OCI-M2 (cell line): ENCODE measurements around the gene RALGPS1.

ENCODE experiments used
- DNase-seq: peaks from one replicate; lab custom pipeline; 2025; ENCODE audit not compliant: unreplicated experiment; lab: John Stamatoyannopoulos, UW

RALGPS1 gene

GRCh38 chr9:127118597-127119319, 204.2 kb downstream of the RALGPS1 start:
- no peak for DNase-seq

DNA sequence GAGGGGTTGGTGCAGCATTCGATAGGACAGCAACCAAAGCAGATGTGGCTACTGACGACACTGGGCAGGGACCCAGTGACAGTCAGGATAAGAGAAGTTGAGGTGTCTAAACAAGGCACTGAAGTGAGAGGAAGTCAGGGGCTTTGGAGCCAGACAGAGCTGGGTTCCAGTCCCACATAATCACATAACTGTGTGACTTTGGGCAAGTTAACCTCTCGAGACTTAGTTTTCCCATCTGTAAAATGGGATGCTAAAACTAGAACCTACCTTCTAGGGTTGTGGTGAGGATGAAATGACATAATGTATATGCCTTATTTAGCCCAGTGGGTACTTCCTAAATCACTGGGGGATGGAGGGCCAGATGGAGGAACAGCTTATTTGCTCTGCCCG, 204.7 kb downstream of the RALGPS1 start:
- no peak for DNase-seq

GRCh38 chr9:127121628-127122175, 207.1 kb downstream of the RALGPS1 start:
- DNase-seq: no peak

- DNase-seq: no peak
These were observed 207.8 kb downstream of the RALGPS1 start, which contains the start of gene ANGPTL2 for GRCh38 chr9:127122176-127123063. TSS of gene ANGPTL2 (minus strand) at chr9:127122635. CDS start at chr9:127108731, 13,904 bp downstream.

DNA sequence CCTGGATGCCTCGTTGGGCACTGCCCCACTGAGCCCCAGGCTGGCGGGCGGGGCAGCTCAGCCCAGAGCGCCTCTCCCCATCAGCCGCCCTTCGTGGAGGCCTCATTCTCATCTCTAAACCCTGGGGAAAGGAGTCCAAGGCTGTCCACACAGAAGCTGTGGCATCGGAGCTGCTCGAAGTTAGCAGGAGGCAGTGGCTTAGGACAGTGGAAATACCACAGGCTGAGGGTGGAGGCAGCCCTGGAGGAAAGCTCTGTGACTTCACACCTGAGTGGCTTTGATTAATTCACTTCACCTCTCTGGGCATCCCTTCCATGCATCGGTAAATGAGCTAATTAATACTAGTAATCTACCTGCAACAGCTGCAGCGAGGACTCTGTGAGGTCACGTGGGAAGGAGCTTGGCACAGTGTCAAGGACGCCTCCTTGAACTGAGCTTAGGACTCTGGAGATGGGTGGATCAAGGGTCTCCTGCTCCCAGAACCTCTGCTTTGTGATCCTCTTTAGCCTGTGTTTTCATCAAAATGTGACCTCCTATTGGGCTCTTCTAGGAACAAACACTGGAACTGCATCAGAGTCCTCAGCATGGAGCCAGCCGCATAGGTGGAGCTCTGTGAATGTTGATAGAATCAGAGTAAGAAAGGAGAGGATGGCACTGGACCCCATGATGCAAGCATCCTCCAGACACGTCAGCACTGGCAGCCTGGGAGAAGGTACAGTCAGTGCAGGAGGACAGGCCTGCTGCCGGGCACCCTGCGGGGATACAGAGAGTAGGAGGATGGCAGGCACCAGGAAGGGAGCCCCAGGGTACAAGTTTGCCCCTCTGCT, 208.7 kb downstream of the RALGPS1 start:
- no peak for DNase-seq

GRCh38 chr9:127124111-127124531, 209.5 kb downstream of the RALGPS1 start:
- no peak for DNase-seq

DNA sequence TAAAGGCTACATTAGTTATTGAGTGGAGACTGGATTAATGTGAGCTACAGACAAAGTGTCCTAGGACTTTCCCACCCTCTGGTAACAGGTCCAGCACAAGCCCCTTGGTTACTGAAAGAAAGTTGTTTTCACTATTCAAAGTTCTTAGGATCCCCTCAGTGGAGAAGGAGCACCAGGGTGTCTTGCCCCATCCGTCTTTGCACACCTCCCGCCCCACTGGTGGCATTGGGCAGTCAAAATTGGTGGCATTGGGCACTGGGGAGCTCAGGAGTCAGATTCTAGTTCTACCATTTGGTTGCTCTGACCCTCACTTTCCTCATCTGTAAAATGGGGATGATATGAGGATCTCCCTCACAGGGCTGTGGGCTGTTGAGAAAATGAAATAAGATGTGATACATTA, 210.2 kb downstream of the RALGPS1 start:
- DNase-seq: no peak

DNA sequence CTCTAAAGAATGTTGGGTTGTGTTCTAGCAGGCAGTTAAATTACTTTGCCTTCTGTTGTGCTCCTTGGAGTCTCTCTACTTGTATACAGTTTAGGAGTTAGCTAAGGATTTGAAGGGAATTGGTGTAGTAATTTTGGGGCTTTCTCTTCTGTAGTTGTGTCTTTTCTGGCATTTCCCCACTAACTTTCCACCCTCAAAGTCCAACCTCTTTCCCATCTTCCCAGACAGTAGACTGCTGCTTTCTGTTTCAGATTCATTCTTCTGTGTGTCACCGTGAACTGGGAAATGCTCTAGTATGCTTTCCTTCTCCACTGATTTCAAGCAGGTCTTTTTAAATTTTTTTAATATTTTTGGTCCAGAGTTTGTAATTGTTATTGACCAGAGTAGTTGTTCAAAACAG, 212.4 kb downstream of the RALGPS1 start:
- DNase-seq: no peak

DNA sequence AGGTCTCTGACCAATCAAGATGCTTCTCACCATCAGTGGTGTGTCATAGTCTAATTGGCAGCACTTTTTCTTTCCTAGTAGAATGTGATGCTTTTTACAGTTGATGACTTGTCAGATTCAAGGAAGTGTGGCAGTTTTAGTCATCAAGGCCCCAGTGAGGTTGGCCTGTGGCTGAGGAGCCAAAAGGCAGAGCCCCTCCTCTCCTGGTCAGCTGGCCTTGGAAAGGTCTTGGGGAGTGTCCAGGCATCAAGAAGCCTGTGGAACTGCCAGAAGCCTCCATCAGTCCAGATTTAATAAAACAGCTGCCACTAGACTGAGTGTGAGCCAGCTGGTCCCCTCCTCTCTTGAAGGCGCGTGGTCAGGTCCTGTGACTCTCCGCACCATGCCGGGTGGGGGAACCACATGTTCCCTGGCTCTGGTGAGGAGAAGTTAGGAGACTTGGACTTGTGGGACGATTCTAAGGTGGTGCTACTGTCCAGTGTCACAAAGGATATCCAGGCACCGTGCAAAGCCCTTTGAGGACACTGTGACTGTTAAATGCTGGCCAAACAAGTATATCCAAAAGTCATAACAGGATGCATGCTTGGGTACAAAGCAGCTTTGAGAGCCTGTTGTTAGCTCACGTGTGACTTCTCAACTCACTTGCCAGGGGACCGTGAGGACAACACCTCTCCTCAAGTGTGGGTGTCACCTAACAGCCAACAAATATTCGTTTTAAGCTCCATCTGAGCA, 213.9 kb downstream of the RALGPS1 start:
- DNase-seq: no peak

DNA sequence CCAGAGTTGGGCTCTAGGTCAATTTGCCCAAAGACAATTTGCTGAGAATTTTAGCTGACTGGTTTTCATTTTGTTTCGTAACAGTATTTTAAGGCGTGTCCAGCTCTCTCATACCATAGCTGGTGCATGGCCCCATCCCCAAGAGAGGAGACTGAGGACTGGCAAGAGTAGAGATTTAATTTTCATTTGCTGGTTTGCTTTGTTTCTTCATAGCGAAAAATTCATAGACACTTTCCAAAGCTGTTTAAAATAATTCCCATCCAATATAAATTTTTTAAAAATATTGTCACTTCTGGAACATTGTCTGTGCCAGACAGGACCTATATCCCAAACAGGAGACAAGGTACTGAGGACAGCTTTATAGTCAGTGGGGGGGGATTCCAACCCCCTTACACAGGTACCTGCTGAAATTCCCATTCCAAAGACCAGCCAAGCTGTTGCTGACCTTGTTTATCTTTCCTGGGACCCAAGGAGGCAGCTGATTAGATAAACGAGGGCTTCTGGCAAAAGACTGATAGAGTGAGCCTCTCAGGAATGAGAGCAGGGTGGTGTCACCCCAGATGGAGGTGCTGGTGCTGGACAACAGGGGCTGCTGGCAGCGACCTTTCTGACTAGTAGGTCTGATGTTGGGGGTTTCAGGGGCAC, 214.6 kb downstream of the RALGPS1 start:
- DNase-seq: no peak

DNA sequence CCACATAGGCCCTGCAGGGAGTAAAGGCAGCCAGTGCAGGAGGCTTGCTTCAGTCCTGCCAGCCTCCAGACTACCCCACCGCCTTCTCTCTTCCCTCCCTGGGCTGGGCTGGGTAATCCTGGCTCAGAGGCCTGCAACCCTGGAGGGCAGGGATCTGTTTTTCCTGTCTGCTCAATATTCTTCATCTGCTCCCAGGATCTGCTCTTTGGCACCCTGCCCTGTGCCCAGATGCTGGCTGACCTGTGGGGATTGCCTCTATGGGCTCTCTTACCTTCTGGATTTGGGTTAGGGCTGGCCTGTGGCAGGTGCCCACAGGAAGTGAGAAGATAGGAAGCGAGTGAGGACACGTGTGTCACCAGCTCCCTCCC, 215.1 kb downstream of the RALGPS1 start:
- no peak for DNase-seq

GRCh38 chr9:127130235-127130634, 215.7 kb downstream of the RALGPS1 start:
- DNase-seq: no peak

GRCh38 chr9:127130661-127131538, 216.3 kb downstream of the RALGPS1 start:
- no peak for DNase-seq

DNA sequence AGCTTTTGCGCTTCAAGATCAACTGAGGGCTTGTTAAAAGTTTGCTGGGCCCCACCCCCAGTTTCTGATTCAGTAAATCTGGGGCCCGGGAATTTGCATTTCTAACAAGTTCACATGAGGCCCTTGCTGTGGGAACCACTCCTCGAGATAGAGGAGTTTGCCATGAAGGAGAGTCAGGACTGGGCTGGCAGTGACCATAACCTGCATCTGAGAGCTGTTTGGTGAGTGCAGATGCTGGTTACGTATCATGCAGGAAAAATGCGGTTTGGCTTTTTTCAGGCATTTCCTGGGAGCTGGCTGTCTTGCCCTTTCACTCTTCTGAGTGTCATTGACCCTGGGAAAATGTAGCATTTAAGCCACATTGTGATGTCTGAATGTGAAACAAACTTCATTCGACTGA, 217.3 kb downstream of the RALGPS1 start:
- DNase-seq: no peak

DNA sequence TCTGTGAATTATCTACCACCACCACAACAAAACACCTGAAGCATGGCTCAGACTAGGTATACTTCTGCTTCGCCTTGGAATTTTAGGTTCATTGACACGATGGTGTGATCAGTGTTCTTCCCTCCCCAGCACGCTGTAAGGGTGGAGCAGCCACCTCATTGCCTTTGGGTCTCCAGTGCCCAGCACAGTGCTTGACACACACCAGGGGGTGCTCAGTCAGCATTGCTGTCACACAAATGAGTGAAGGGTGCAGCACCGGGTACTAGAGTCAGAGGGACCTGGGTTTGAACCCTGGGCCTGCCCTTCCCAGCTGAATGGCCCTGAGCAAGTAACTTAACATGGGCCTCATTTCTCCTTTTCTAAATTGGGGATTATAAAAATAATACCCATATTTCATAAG, 217.8 kb downstream of the RALGPS1 start:
- DNase-seq: no peak

- DNase-seq: no peak
These were observed 218.5 kb downstream of the RALGPS1 start for GRCh38 chr9:127132921-127133647.

DNA sequence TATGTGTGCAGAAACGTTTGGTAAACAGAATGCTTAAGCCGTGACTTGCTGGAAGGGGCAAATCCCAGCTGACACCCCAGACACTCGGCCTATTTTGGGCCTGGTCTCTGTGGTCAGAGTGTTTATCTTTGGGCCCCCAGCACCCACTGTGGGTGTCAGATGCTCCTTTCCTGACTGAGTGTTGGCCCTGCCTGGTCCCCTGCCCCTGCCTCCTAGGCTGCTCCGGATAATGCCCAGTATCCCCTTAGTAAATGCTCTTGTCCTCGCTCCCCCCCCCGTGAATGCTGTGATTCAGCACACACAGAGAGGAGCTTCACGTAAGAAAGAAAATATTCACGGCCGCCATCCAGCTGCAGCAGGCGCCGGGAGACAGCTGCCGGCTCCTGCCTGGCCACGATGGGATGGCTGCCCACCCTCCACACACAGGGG, 219.2 kb downstream of the RALGPS1 start:
- no peak for DNase-seq

GRCh38 chr9:127135056-127135745, 220.6 kb downstream of the RALGPS1 start:
- DNase-seq: no peak
